Activated T-helper 2 cell treated with anti-CD3 and anti-CD28 coated beads, Interferon-gamma antibody, Interleukin-2, Interleukin-4, amounts not matched to agents 10 μg/mL and 5 μg/mL and 100 μg/mL, durations not matched to agents 14 hours and 24 hours and 36 hours (primary cell): Measurements from ENCODE around the gene PEAK1. TPM values are rescaled to one million over a fixed set of nuclear protein-coding genes. Genes with fewer than 3 reads are reported as not detected.

Source experiments
- DNase-seq: peaks from one replicate; pipeline ENCODE4 v3.0.0; 2021; ENCODE audit warnings: low spot score
- H3K27ac Mint-ChIP-seq: one replicate; pipeline ENCODE4 v1.8.0; 2021; ENCODE audit warnings: mixed read lengths
- H3K27me3 Mint-ChIP-seq: one replicate; pipeline ENCODE4 v1.8.0; 2021; ENCODE audit warnings: low read depth, mixed read lengths
- H3K36me3 Mint-ChIP-seq: one replicate; pipeline ENCODE4 v1.8.0; 2021; ENCODE audit warnings: low read depth, mixed read lengths
- H3K4me1 Mint-ChIP-seq: one replicate; pipeline ENCODE4 v1.8.0; 2021; ENCODE audit warnings: low read depth, mixed read lengths
- H3K4me3 Mint-ChIP-seq: one replicate; pipeline ENCODE4 v1.8.0; 2021; ENCODE audit warnings: low read depth, mild to moderate bottlenecking, moderate library complexity, mixed read lengths
- H3K9me3 Mint-ChIP-seq: one replicate; pipeline ENCODE4 v1.8.0; 2021; ENCODE audit warnings: mixed read lengths
- intact Hi-C: fragments of 100-400 bp; cut with micrococcal nuclease; formaldehyde crosslinking; loops from one replicate; pipeline ENCODE4 v1.15.1; 2023
- total RNA-seq: library from RNA; stranded (reverse); gene quantifications from 2 replicates; pipeline ENCODE4 v1.2.3, GENCODE V29; 2022

Gene PEAK1
- total RNA-seq, 1 donor from 2014 or later: 26.0 TPM

- H3K4me3 Mint-ChIP-seq: no peak overlapping the region
These were observed 292.3 kb downstream of the PEAK1 start for GRCh38 chr15:77127626-77128025.

GRCh38 chr15:77126529-77127326, 293.2 kb downstream of the PEAK1 start:
- Mint-ChIP-seq H3K4me1 (peaks cover 9% of the 10 kb centered on the region), H3K27ac (no peak overlapping the region), H3K9me3 (no peaks in the 10 kb centered on the region), H3K27me3 (no peaks in the 10 kb centered on the region), H3K4me3 (no peak overlapping the region), H3K36me3 (no peaks in the 10 kb centered on the region)
- DNase-seq: no peak
- intact Hi-C loops: no loop called here

More at GRCh38 chr15:77127626-77128025, 292.3 kb downstream of the PEAK1 start:
- H3K9me3 Mint-ChIP-seq: no peaks in the 10 kb centered on the region
- H3K27ac Mint-ChIP-seq: no peak overlapping the region
- intact Hi-C loops: no loop called here
- no peak for DNase-seq
- peaks cover 4% of the 10 kb centered on the region for H3K4me1 Mint-ChIP-seq
- H3K36me3 Mint-ChIP-seq: peaks cover 1% of the 10 kb centered on the region
- no peaks in the 10 kb centered on the region for H3K27me3 Mint-ChIP-seq

- Mint-ChIP-seq H3K4me3 (no peak overlapping the region), H3K4me1 (peaks cover 12% of the 10 kb centered on the region), H3K9me3 (no peaks in the 10 kb centered on the region), H3K27me3 (no peaks in the 10 kb centered on the region), H3K27ac (no peak overlapping the region), H3K36me3 (no peaks in the 10 kb centered on the region)
- DNase-seq: no peak
- intact Hi-C loops: no loop called here
These were observed 296.1 kb downstream of the PEAK1 start for GRCh38 chr15:77123854-77124253.

DNA sequence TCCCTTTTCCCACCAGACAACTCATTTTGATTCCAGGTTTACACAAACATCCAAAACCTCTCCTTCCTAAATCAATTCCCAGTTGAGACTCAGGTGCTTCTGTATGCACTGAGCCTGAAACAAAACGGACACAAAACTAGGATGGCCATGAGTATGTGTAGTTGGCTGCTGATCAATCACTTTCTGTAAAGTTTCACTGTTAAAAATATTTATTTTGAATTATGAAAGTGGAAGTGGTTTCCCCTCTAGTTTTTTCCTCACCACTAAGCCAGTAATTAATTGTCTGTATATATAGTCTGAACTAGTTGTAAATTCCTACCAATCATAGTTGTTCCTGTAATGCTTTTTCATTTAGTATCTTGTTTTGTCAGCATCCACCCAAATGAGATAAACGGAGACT, 297.3 kb downstream of the PEAK1 start:
- Mint-ChIP-seq H3K27me3 (no peaks in the 10 kb centered on the region), H3K36me3 (no peaks in the 10 kb centered on the region), H3K9me3 (no peaks in the 10 kb centered on the region), H3K27ac (no peak overlapping the region), H3K4me1 (peaks cover 14% of the 10 kb centered on the region), H3K4me3 (no peak overlapping the region)
- intact Hi-C loops: no loop called here
- no peak for DNase-seq

GRCh38 chr15:77121599-77121998, 298.3 kb downstream of the PEAK1 start:
- no peaks in the 10 kb centered on the region for H3K9me3 Mint-ChIP-seq
- H3K27me3 Mint-ChIP-seq: no peaks in the 10 kb centered on the region
- no peak for DNase-seq
- H3K36me3 Mint-ChIP-seq: no peaks in the 10 kb centered on the region
- no peak overlapping the region for H3K27ac Mint-ChIP-seq
- H3K4me1 Mint-ChIP-seq: peaks cover 14% of the 10 kb centered on the region
- intact Hi-C loops: no loop called here
- no peak overlapping the region for H3K4me3 Mint-ChIP-seq

GRCh38 chr15:77120576-77120975, 299.3 kb downstream of the PEAK1 start:
- no peaks in the 10 kb centered on the region for H3K9me3 Mint-ChIP-seq
- peaks cover 14% of the 10 kb centered on the region for H3K4me1 Mint-ChIP-seq
- no peak overlapping the region for H3K27ac Mint-ChIP-seq
- DNase-seq: no peak
- no peaks in the 10 kb centered on the region for H3K36me3 Mint-ChIP-seq
- H3K27me3 Mint-ChIP-seq: no peaks in the 10 kb centered on the region
- intact Hi-C loops: no loop called here
- H3K4me3 Mint-ChIP-seq: no peak overlapping the region

DNA sequence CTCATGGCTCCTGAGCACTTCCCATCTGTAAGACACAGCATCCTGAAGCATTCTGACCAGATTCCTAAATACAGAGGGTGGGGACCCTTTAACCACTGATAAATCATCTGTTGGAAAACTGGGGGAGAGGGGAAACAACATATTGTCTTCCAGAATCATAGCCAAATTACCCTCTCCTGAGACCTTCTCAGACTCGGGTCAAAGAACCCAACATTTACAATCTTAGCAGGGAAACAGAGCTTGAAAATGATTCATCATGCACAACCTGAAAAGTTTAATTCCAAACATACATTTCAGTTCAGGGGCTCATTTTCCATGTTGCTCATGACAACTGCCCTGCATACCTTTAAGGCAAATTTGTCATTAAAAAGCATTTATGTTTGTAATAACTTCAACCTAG, 300.5 kb downstream of the PEAK1 start:
- DNase-seq: no peak
- Mint-ChIP-seq H3K27ac (no peak overlapping the region), H3K36me3 (no peaks in the 10 kb centered on the region), H3K27me3 (no peaks in the 10 kb centered on the region), H3K4me1 (peaks cover 14% of the 10 kb centered on the region), H3K9me3 (no peaks in the 10 kb centered on the region), H3K4me3 (no peak overlapping the region)
- intact Hi-C loops: loop anchor here (2.0 to 10.0 kb wide), 3 partner anchors 65 to 423 kb away; no protein-coding TSS in a partner anchor

- Mint-ChIP-seq H3K9me3 (no peaks in the 10 kb centered on the region), H3K36me3 (no peaks in the 10 kb centered on the region), H3K4me3 (no peak overlapping the region), H3K27me3 (no peaks in the 10 kb centered on the region), H3K27ac (no peak overlapping the region), H3K4me1 (peaks cover 14% of the 10 kb centered on the region)
- no peak for DNase-seq
- intact Hi-C loops: loop anchor here (2.0 to 10.0 kb wide), 3 partner anchors 66 to 424 kb away; no protein-coding TSS in a partner anchor
These were observed 301.0 kb downstream of the PEAK1 start for GRCh38 chr15:77118882-77119321.

- DNase-seq: no peak
- H3K36me3 Mint-ChIP-seq: no peaks in the 10 kb centered on the region
- no peak overlapping the region for H3K4me3 Mint-ChIP-seq
- no peak overlapping the region for H3K27ac Mint-ChIP-seq
- H3K4me1 Mint-ChIP-seq: peaks cover 6% of the 10 kb centered on the region
- H3K27me3 Mint-ChIP-seq: no peaks in the 10 kb centered on the region
- intact Hi-C loops: loop anchor here (10.0 kb wide), 1 partner anchor 70 kb away; no protein-coding TSS in a partner anchor
- H3K9me3 Mint-ChIP-seq: no peaks in the 10 kb centered on the region
These were observed 304.7 kb downstream of the PEAK1 start for GRCh38 chr15:77115179-77115578.

DNA sequence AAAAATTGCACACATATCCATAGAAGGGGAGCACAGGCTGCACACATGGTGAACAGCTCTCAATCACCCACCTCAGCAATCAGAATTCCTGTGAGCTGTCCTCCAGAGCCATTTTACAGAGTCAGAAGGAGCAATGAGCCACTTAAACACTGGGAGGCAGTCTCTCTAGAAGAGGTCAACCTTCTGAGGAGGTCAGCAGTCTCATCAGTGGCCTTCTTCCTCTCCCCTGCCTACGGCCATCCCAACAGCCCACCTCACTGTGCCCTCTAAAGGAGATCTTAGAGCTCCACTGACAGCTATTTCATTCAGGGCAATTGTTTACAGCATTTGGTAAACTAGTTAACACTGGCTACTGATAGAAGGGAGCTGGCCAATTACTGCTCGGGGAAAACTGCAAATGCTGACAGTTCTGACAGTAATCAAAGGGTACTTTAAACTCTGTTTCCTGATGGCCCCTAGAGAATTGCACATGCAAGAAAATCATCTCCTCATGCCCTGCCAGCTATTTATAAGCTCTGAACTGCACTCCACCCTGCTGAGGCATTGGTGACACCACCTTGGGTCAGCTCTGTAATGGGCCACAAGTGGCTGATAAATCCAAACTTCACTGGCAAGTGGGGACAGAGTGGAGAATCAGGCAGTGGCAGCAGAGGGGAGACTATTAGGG, 306.9 kb downstream of the PEAK1 start:
- Mint-ChIP-seq H3K4me3 (no peak overlapping the region), H3K36me3 (no peaks in the 10 kb centered on the region), H3K27me3 (no peaks in the 10 kb centered on the region), H3K4me1 (peaks cover under 1% of the 10 kb centered on the region), H3K27ac (no peak overlapping the region), H3K9me3 (no peaks in the 10 kb centered on the region)
- intact Hi-C loops: loop anchor here (10.0 kb wide), 1 partner anchor 72 kb away; no protein-coding TSS in a partner anchor
- DNase-seq: no peak

- H3K27me3 Mint-ChIP-seq: no peaks in the 10 kb centered on the region
- intact Hi-C loops: loop anchor here (10.0 kb wide), 1 partner anchor 73 kb away; no protein-coding TSS in a partner anchor
- no peaks in the 10 kb centered on the region for H3K9me3 Mint-ChIP-seq
- H3K4me3 Mint-ChIP-seq: no peak overlapping the region
- DNase-seq: no peak
- no peaks in the 10 kb centered on the region for H3K36me3 Mint-ChIP-seq
- no peaks in the 10 kb centered on the region for H3K4me1 Mint-ChIP-seq
- H3K27ac Mint-ChIP-seq: no peak overlapping the region
These were observed 308.1 kb downstream of the PEAK1 start for GRCh38 chr15:77111789-77112188.

GRCh38 chr15:77107531-77108355, 312.2 kb downstream of the PEAK1 start:
- Mint-ChIP-seq H3K9me3 (no peaks in the 10 kb centered on the region), H3K36me3 (no peaks in the 10 kb centered on the region), H3K27ac (no peak overlapping the region), H3K4me3 (no peak overlapping the region), H3K27me3 (no peaks in the 10 kb centered on the region), H3K4me1 (peaks cover 4% of the 10 kb centered on the region)
- DNase-seq: peak; percentile 25
- intact Hi-C loops: no loop called here
